HG02840 (cell line): ENCODE results near the gene TRIL.

Experiments
- ATAC-seq: cut with Tn5 transposase; IDR thresholded peaks from one replicate; pipeline ENCODE4 v1.9.1; 2021; ENCODE audit warnings: mild to moderate bottlenecking, moderate library complexity, moderate number of reproducible peaks; ENCODE audit not compliant: unreplicated experiment, low FRiP score

TRIL gene

DNA sequence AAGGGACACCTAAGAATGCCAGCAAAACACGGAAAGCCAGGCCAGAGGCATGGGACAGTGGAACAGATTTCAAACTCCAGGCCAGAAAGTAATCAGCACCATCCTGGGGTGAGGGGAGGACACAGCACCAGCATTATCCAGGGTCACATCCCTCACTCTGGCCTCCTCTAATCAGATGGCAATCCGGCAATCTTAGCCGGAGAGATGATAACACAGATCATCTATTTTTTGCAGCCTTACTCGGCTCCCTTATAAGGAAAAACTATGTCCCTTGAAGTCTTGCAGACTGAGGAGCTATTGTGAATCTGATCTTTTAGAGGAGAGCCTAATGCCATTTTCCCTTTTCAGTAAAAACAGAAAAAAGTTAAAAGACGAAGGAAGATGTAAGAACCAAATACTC, 16.5 kb downstream of the TRIL start:
- ATAC-seq: no peak

DNA sequence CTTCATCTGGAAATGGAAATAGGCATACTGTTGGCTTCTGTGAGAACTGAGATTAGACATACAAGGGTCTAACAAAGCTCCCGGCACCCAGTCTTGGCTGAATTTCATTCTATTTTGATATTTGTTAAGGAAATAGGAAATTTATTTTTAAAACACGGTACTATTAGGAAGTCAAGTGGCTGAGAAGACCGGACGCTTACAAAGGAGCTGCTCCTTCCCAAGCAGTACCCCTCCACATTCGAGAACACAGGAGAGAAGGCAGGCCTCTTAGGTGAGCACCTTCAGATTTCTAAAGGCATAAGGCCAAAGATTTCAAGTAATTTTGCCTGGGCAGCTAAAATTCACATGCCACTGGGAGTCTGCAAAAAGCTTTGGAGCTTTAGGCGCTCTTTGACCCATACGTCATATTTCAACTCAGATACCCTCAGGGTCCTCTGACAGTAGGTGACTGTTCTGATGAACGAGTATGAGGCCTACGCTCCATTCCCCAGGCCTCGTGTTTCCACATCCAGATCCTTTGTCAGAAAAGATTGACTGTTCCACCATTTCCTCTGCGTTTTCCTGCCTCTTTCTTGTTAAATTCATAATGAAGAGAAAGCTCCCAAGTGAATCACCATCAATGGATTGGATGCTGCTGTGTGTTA, 17.3 kb downstream of the TRIL start:
- no peak for ATAC-seq

- no peak for ATAC-seq
Observed at GRCh38 chr7:28939844-28940544, 18.1 kb downstream of the TRIL start.

DNA sequence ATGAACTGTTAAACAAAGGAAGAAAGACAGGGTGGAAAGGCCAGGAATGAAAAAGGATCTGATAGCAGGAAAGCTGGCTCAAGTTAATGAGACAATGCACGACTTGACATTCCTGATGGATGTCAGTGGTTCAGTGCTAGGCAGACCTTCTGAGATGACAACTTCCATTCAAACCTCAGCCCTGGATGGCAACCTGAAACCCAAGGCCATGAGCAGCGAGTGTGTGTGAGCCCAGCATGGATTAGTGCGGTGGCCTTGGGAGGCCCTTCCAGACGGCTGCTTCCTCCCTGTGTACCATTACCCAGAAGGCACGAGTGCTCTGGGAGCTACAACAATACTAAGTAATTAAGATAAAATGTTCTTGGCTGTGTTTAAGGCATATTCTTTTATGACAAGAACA, 18.8 kb downstream of the TRIL start:
- no peak for ATAC-seq

DNA sequence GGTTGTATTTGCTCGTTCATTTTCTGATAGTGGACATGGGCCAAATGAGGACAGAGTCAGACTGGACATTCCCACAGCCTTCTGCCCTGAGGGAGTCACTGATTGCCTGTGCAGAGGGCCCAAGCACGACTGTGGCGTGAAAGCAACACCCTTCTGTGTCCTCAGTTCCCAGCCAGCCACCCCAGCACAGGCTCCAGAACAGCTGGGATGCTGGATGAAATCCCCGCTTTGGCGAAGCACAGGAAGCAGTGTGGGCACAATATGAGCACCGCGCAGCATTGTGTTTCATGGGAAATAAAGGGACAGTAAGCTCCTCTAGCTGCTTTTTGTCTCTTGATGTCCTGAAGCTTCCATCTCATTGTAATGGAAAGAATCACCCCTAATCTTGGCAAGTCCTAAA, 20.5 kb downstream of the TRIL start:
- no peak for ATAC-seq

- no peak for ATAC-seq
Observed at GRCh38 chr7:28937103-28937502, 21.0 kb downstream of the TRIL start.

- no peak for ATAC-seq
Observed at GRCh38 chr7:28933846-28934320, 24.2 kb downstream of the TRIL start.

DNA sequence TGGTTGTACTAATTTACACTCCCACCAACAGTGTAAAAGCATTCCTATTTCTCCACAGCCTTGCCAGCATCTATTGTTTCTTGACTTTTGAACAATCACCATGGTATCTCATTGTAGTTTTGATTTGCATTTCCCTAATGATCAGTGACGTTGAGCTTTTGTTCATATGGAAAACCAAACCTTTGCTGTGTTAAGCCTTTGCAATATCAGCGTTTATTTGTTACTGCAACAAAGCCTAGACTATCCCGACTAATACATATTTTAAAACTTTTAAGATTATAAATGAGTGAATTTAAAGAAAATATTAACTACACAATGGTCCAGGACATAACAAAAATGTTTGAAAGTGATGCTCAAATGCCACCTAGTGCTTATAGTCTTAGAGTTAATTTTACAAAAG, 26.6 kb downstream of the TRIL start:
- ATAC-seq: no peak

DNA sequence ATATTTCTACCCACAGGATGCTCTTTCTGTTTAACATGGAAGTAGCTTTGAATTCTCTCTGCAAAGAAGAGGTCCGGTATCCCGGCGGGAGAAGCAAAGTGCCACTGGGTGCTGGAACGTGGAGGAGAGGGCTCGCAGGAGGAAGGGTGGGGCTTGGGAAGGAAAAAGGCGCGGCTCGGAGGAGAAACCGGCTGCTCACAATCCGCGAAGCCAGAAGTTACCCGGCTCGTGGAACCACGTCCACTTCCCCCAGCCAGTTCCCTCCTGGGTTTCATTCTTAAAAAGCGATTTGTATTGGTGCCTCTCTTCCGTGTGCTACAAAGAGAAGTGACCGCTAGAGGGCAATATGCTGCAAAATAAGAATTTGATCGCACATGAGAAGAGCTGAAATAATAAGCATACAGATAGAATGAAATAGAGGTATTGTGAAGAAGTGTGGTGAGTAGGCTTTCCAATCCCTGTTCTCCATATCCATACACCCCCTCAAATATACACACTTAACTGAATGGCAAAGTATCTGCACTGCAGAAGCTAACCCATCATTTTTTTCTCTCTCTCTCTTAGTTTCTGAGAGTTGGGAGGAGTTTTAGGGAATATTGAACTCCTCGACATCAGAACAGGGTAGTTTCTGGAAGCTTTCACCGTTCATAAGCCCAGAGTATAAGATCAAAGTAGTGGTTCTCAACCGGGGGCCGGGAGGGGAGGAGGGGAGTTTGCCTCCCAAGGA, 31.1 kb downstream of the TRIL start:
- ATAC-seq: no peak

DNA sequence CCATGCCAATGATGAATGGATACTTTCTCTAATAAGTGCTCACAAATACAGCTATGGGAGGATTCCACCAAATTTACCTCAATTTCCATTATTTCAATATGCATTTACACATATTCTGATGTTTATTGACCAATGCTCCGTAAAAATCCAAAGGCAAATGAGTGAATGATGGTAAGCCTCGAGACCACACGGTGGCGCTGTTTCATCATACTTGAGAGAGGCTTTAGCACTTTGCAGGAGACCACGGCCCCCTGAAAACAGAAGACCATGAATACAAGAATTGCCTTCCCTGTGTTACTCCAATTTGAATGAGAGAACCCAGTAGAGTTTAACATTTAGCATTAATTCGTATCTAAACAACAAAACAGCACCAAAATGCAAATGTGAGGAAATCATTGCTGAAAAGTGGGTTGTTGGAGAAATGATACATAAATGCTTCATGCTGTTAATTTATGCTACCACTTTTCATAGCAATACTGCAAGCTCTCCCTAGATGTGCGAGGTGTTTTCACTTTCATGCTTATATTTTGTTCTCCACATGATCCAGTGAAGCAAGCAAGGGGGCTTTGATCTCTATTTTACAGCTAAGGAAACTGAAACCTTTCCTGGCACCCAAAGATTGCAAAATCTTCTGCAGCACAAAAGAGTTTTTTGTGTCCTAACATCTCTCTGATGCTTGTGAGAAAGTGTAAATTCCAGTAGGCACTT, 35.4 kb downstream of the TRIL start:
- ATAC-seq: no peak

- no peak for ATAC-seq
Observed at GRCh38 chr7:28921822-28922221, 36.3 kb downstream of the TRIL start.

GRCh38 chr7:28920424-28920823, 37.7 kb downstream of the TRIL start:
- no peak for ATAC-seq

DNA sequence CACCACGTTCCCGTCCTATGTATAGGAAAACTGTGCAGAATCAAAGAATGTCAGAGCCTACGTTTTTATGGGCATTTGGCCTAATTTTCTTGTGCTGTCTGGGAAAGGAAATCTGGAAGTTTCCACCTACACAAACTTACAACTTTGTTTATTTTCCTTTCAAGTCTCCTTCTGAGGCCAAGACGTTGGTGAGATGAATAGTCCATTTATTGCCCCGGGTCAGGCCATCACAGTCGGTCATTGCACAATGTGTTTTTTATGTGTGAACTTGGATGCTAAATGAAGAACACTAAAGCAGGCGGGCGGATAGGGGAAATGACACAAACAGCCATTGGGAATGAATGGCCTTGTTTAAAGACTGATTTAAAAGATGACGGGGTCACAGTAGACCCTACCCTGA, 38.6 kb downstream of the TRIL start:
- no peak for ATAC-seq

DNA sequence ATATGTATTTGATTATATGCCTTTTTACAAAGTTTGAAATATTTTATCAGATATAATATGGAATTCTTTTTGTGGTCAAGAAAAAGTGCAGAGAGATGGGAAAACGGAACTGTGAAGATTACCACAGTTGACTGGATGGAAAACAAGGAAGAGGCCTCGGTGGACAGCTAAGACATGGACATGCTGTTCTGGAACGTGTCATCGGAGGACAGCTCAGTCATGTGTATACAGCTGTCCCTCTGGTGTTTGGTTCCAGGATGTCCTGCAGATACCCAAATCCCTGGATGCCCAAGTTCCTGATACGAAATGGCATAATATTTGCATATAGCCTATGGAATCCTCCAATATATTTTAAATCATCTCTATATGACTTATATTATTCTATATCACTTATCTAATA, 49.4 kb downstream of the TRIL start:
- ATAC-seq: no peak

- ATAC-seq: no peak
Observed at GRCh38 chr7:28905464-28905863, 52.7 kb downstream of the TRIL start.

- no peak for ATAC-seq
Observed at GRCh38 chr7:28904578-28905048, 53.5 kb downstream of the TRIL start.

DNA sequence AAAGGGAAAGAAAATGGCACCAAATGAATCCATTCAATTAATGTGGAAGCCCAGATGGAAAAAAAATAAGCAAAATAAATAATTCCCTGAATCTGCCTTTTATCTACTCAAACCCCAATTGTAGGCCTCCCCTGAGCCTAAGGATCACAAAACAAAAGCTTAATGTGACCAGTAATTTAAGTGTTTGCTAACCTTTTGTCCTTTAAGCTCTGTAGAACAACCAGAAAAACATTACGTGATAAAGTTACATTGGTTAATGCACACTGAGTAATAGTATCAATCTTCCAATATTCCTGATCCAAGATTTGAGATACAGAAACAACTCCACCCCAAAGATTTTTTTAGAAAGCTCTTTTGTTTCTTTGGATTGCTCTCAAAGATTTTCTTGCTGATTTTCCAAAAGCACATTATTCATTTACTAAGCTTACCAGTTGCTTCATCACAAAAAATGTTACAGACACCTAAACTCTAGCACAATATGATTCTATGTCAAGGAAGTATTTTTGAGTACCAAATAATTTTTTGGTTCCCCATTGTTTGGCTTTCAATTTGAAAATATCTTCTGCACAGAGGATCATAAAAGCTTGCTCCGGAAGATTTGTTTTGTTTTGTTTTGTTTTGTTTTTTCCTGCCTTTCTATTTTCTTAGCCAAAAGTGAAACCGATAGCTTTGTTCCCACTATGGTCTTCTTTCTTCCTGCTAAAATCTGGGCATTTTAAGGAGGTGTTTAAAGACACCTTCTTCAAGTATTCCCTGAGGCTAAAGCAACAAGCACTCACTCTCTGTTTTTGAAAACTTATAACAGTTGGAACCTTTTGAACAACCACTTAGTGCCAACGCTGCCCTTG, 54.2 kb downstream of the TRIL start:
- no peak for ATAC-seq
